Measurements from ENCODE around the gene OR6C4. TPM values are rescaled to one million over a fixed set of nuclear protein-coding genes. Genes with fewer than 3 reads are reported as not detected.
"Not testable (repeated sequence)": the region's sequence is repeated elsewhere in the genome, so short reads cannot be mapped to it uniquely, and the experiment has no call there.

Gene OR6C4
- total and polyA plus RNA-seq, 8 donors, result not detected

DNA sequence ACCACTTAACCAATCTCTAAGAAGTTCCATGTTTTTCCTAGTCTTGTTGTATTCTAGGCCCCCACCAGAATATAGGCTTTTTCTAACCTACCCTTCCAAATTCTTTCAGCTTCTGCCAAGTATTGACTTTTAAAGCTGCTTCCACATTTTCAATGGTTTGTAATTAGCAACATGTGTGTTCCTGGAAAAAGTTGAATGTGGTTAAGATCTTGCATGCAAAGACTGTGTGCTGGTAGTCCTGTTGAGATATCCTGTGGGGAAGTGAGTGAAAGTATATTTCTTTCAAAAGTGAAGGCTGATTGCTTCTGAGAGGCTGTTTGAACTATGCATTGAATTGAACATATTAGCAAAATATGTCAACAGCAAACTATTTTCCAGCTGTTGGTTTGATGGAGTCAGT is 646 bp upstream of the OR6C4 start:
- H3K27me3 ChIP-seq, result no peaks in the 10 kb centered on the region
- no peaks in the 10 kb centered on the region for H3K4me1 ChIP-seq
- no peak overlapping the region for H3K27ac ChIP-seq
- ATAC-seq, result no peak
- no peaks in the 10 kb centered on the region for H3K9me3 ChIP-seq
- FAIRE-seq, result no peak
- TF ChIP-seq, protein P1, sequence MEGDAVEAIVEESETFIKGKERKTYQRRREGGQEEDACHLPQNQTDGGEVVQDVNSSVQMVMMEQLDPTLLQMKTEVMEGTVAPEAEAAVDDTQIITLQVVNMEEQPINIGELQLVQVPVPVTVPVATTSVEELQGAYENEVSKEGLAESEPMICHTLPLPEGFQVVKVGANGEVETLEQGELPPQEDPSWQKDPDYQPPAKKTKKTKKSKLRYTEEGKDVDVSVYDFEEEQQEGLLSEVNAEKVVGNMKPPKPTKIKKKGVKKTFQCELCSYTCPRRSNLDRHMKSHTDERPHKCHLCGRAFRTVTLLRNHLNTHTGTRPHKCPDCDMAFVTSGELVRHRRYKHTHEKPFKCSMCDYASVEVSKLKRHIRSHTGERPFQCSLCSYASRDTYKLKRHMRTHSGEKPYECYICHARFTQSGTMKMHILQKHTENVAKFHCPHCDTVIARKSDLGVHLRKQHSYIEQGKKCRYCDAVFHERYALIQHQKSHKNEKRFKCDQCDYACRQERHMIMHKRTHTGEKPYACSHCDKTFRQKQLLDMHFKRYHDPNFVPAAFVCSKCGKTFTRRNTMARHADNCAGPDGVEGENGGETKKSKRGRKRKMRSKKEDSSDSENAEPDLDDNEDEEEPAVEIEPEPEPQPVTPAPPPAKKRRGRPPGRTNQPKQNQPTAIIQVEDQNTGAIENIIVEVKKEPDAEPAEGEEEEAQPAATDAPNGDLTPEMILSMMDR (IDR thresholded peaks at IDR 0.05), result no peak
- no peak for DNase-seq
- H3K36me3 ChIP-seq, result no peaks in the 10 kb centered on the region
- intact Hi-C loops (cut with DNase I), result no loop called here
- H3K4me3 ChIP-seq, result no peak overlapping the region

DNA sequence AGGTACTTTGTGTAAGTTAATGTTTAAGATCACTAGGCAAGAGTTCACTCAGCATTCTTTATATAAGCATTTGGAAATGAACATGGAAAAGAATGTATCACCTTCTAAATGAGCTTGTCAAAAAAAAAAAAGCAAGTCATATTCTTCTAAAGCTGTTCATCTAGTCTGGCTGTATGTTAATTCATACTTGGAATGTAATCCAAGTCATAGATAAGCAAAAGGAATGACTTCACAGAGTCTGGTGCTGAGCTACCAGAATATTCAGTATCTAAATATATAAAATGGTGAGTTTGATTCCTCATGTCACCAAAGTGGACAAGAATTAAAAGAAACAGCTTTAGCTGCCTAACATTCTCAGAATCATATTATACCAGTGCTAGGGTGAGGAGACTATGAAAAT is 4.9 kb downstream of the OR6C4 start:
- ATAC-seq, result no peak
- Histone ChIP-seq H3K36me3 (no peaks in the 10 kb centered on the region), H3K9me3 (no peaks in the 10 kb centered on the region), H3K4me1 (no peaks in the 10 kb centered on the region), H3K27ac (no peak overlapping the region), H3K27me3 (no peaks in the 10 kb centered on the region), H3K4me3 (no peak overlapping the region)
- FAIRE-seq, result no peak
- DNase-seq, result no peak
- intact Hi-C loops (cut with DNase I), result no loop called here
- TF ChIP-seq, protein P1 (IDR thresholded peaks at IDR 0.05), result no peak

DNA sequence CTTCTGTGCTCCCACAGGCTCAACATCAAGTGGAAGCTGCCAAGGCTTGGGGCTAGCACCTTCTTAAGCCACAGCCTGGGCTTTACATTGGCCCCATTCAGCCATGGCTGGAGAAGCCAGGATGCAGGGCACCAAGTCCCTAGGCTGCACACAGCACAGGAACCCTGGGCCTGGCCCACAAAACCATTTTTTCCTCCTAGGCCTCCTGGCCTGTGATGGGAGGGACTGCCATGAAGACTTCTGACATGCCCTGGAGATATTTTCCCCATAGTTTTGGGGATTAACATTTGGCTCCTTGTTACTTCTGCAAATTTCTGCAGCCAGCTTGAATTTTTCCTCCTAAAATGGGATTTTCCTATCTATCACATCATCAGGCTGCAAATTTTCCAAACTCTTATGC is 20.7 kb downstream of the OR6C4 start:
- H3K27ac ChIP-seq; H3K27me3 ChIP-seq; H3K9me3 ChIP-seq; intact Hi-C loops (cut with DNase I); H3K4me1 ChIP-seq; H3K36me3 ChIP-seq; DNase-seq; H3K4me3 ChIP-seq; ATAC-seq; FAIRE-seq: not testable (repeated sequence)

DNA sequence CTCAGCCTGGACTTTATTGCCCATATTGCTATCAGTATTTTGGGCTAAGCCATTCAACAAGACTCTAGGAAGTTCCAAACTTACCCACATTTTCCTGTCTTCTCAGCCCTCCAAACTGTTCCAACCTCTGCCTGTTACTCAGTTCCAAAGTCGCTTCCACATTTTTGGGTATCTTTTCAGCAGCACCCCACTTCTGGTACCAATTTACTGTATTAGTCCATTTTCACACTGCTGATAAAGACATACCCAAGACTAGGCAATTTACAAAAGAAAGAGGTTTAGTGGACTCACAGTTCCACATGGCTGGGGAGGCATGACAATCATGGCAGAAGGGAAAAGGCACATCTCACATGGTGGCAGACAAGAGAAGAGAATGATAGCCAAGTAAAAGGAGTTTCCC is 21.3 kb downstream of the OR6C4 start:
- H3K27me3 ChIP-seq; H3K36me3 ChIP-seq; H3K27ac ChIP-seq; H3K9me3 ChIP-seq; FAIRE-seq; intact Hi-C loops (cut with DNase I); H3K4me1 ChIP-seq; DNase-seq; H3K4me3 ChIP-seq; ATAC-seq: not testable (repeated sequence)
- WGBS, 2 donors, result 87 to 94% methylated on average over 1 of the region's 1 CpG

DNA sequence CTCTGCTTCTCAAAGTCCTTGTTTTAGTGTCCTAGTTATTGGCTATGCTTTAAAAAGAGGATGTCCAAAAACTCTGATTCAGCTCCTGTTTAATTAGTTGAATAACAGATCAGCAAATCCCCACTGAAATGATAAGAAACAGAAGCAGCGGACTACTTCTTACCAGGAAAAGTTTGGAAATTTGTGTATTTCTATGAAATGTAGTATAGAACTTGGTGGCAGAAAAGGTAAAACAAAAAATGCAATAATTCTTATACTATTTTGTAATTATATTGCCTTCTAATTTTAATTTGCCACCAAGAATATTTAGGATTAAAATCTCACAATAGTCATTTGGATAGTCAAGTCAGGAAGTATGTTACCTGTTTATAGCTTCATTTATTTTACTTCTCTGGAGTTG is 22.8 kb downstream of the OR6C4 start, which contains the start of gene OR2AP1:
Gene OR2AP1 (plus strand): TSS at position 301 of the 400 bp plus-strand sequence. CDS start 1,947 bp downstream, outside the sequence.
- FAIRE-seq, result no peak
- TF ChIP-seq, protein P1 (IDR thresholded peaks at IDR 0.05), result no peak
- Histone ChIP-seq H3K36me3 (no peaks in the 10 kb centered on the region), H3K27me3 (no peaks in the 10 kb centered on the region), H3K4me3 (no peak within 1 kb of the TSS), H3K9me3 (no peaks in the 10 kb centered on the region), H3K27ac (no peak within 1 kb of the TSS), H3K4me1 (no peaks in the 10 kb centered on the region)
- WGBS, 2 donors, result 95% methylated on average over 1 of the region's 1 CpG
- intact Hi-C loops (cut with DNase I), result no loop called here
- ATAC-seq, result no peak
- no peak for DNase-seq

DNA sequence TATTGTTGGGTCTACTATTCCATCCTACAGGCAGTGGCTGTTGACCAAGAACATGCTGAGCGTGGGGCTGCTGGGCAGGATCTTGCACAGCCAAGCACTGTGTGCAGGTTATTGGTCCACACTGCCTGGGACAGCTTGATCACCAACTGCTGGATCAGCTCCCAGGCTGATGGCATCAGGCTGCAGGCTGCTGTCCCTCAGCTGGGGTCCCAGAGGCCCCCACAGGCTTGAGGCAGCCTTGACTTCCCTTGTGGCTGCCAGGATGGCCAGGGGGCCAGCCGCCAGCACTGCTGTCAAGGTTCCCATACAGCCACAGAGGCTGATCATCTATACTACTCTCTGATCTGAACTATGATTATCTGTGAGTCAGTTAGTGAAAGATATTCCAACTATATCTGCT is 32.7 kb downstream of the OR6C4 start:
- H3K36me3 ChIP-seq, result no peaks in the 10 kb centered on the region
- no peak overlapping the region for H3K27ac ChIP-seq
- no peaks in the 10 kb centered on the region for H3K27me3 ChIP-seq
- intact Hi-C loops (cut with DNase I), result no loop called here
- WGBS, 2 donors, result 94 to 98% methylated on average over 2 of the region's 2 CpGs
- FAIRE-seq (no peak), ATAC-seq (no peak), DNase-seq (no peak)
- TF ChIP-seq, protein P1 (IDR thresholded peaks at IDR 0.05), result no peak
- H3K4me3 ChIP-seq, result no peak overlapping the region
- no peaks in the 10 kb centered on the region for H3K9me3 ChIP-seq
- no peaks in the 10 kb centered on the region for H3K4me1 ChIP-seq

Data from pancreas (tissue), 10 donors.